ENCODE measurements around the gene SPAG9.

DNA sequence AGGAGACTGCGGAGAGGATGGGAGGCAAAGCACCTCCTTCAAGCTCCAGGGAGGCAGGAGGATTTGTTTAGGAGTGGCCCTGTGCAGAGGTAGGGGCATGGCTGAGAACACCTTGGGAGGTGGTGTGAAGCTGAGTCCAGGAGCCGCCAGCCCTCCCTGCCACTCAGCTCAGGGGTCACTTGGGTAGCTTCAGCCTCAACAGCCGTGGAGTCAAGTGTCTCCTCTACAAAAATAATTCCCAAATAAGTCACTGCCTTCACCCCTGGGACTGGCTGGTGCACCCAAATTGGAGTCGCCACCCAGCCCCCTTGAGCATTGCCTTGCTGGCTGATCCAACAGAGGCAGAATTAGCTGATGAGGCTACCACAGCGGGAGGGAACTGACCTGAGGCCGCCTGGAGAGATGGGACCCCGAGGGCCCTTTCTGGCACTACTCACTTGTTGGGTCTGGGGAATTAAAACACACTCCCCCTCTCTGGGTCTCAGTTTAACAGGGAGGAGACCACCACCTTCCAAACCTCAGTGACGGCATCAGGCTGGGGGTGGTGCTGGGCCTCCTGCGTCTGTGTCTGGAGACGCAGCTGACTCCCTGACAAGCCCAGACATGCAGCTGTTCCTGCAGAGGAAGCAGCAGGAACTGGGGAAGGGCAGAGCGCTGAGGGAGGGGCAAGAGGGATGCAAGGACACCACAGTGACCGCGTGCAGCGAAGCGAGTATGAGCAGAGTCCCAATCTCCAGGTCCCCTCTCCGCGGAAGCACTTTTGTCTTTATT is 166.7 kb downstream of the SPAG9 start:
- TF ChIP-seq SP1 (IDR thresholded peaks at IDR 0.05) (no peak), FOXA1 (IDR thresholded peaks at IDR 0.05) (no peak), FOXK2 (IDR thresholded peaks at IDR 0.05) (no peak), ZNF384 (IDR thresholded peaks at IDR 0.05) (no peak), ELF4 (IDR thresholded peaks at IDR 0.05) (no peak), BHLHE40 (IDR thresholded peaks at IDR 0.05; ENCODE audit: borderline replicate concordance) (no peak), FOXM1 (IDR thresholded peaks at IDR 0.05; ENCODE audit: borderline replicate concordance) (no peak), LEF1 (IDR thresholded peaks at IDR 0.05; ENCODE audit: borderline replicate concordance) (no peak)

Measured in HEK293T (cell line).